Activated CD4-positive, alpha-beta memory T cell treated with anti-CD3 and anti-CD28 coated beads, Interleukin-2, amount 10 ng/mL, durations not matched to agents 7 days and 5 days (primary cell): ENCODE results near the gene ZNF511. TPM values are rescaled to one million over a fixed set of nuclear protein-coding genes. Genes with fewer than 3 reads are reported as not detected.

Experiments
- CTCF ChIA-PET: fragments of 350-600 bp; sonication (Branson Sonifier 250); formaldehyde crosslinking; loops from one replicate; lab custom pipeline; 2021; ENCODE audit warnings: antibody characterized with exemption, inconsistent platforms; lab: Charles Lee
- POLR2A ChIA-PET: fragments of 350-600 bp; sonication (Branson Sonifier 250); formaldehyde crosslinking; loops from one replicate; lab custom pipeline; 2021; ENCODE audit warnings: antibody characterized with exemption; lab: Charles Lee
- DNase-seq: peaks from one replicate; pipeline ENCODE4 v3.0.0-alpha.2; 2020
- H3K27ac Mint-ChIP-seq: one replicate; pipeline ENCODE4 v1.8.0; 2021; ENCODE audit warnings: mild to moderate bottlenecking, mixed read lengths
- H3K27me3 Mint-ChIP-seq: one replicate; pipeline ENCODE4 v1.8.0; 2021; ENCODE audit warnings: mixed read lengths
- H3K36me3 Mint-ChIP-seq: one replicate; pipeline ENCODE4 v1.8.0; 2021; ENCODE audit warnings: low read depth, mixed read lengths
- H3K4me1 Mint-ChIP-seq: one replicate; pipeline ENCODE4 v1.8.0; 2021; ENCODE audit warnings: mixed read lengths
- H3K4me3 Mint-ChIP-seq: one replicate; pipeline ENCODE4 v1.8.0; 2021; ENCODE audit warnings: mild to moderate bottlenecking, mixed read lengths
- H3K9me3 Mint-ChIP-seq: one replicate; pipeline ENCODE4 v1.8.0; 2021; ENCODE audit warnings: mixed read lengths
- total RNA-seq, 2 experiments: library from RNA; stranded (reverse); gene quantifications; one replicate each; pipeline ENCODE4 v1.2.3, GENCODE V29; 2021

The ZNF511 gene
- total RNA-seq, 2 experiments from 2014 or later, result 45.7 to 52.7 TPM

DNA sequence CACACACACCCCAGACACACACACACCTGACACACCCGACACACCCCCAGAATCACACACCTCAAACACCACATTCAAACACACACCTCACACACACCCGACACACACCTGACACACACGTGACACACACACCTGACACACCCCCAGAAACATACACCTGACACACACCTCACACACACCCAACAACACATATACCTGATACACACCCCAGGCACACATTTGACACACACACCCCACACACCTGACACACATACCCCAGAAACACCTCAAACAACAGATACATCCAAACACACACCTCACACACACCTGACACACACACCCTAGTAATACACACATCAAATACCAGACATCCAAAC is 28.6 kb downstream of the ZNF511 start:
- no peak for DNase-seq
- Mint-ChIP-seq H3K36me3 (no peaks in the 10 kb centered on the region), H3K4me3 (no peak overlapping the region), H3K27ac (no peak overlapping the region), H3K4me1 (peaks cover 3% of the 10 kb centered on the region), H3K9me3 (no peaks in the 10 kb centered on the region), H3K27me3 (peaks cover 23% of the 10 kb centered on the region)
- CTCF ChIA-PET, result interaction anchor here (1.1 kb wide), 1 partner anchor 59 kb away, joined by 4 read pairs; no protein-coding TSS in a partner anchor
- POLR2A ChIA-PET, result no interaction called here

DNA sequence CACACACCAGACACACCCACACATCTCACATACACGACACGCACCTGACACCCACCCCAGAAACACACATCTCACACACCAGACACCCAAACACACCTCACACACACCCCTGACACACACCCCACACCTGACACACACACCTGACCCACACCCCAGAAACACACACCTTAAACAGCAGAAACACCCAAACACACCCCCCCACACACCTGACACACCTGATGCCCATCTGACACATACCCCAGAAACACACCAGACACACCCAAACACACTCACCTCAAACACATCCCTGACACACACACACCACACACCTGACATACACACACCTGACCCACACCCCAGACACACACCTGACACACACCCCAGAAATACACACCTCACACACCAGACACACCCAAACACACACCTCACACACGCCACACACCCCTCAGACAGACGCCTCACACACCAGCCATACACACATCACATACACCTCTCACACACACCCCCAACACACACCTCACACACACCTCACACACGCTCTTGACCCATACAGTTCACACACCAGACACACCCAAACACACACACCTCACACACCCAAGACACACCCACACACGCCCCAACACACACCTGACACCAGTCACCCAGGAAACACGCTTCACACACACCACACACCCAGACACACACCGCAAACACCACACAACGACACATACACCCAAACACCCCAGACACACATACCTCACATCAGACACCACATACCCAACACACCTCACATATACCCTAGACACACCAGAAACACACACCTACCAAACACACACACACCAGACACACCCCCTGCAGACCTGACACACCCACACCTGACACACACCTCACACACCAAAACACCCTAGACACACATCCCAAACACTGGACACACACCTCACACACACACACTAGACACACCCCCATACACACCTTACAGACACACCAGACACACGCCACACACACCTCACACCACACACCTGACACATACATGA is 29.7 kb downstream of the ZNF511 start:
- Mint-ChIP-seq H3K27me3 (peaks cover 14% of the 10 kb centered on the region), H3K9me3 (no peaks in the 10 kb centered on the region), H3K36me3 (no peaks in the 10 kb centered on the region), H3K27ac (no peak overlapping the region), H3K4me1 (peaks cover 5% of the 10 kb centered on the region), H3K4me3 (no peak overlapping the region)
- DNase-seq, result no peak
- POLR2A ChIA-PET, result no interaction called here
- CTCF ChIA-PET, result no interaction called here

DNA sequence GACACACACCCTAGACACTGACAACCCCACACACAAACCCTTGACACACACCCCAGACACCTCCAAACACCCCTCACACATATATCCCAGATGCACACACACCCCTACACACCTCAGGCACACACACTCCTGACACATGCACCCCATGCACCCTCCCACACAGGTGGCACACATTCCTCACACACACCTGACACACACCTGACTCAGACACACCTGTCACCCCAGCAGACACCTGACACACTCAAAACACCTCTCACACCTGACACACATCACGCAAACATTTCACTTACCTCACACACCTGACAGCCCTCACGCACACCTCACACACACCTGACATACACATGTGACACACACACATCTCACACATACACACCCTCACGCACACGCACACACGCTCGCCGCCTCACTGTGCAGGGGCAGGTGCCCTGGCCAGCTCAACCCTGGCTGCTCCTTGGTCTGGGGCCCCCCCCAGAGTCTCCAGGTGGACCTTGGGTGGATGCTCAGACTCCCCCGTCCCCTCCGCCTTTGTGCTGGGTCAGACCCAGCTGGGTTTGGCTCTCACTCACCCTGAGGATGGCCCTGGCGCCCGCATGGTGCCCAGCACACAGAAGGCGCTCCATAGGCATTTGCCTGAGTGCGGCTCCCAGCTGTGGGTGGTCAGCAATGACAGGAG is 31.1 kb downstream of the ZNF511 start:
- Mint-ChIP-seq H3K27me3 (peaks cover 12% of the 10 kb centered on the region), H3K36me3 (no peaks in the 10 kb centered on the region), H3K4me1 (peaks cover 6% of the 10 kb centered on the region), H3K27ac (no peak overlapping the region), H3K9me3 (no peaks in the 10 kb centered on the region), H3K4me3 (no peak overlapping the region)
- POLR2A ChIA-PET, result no interaction called here
- no peak for DNase-seq
- CTCF ChIA-PET, result no interaction called here

DNA sequence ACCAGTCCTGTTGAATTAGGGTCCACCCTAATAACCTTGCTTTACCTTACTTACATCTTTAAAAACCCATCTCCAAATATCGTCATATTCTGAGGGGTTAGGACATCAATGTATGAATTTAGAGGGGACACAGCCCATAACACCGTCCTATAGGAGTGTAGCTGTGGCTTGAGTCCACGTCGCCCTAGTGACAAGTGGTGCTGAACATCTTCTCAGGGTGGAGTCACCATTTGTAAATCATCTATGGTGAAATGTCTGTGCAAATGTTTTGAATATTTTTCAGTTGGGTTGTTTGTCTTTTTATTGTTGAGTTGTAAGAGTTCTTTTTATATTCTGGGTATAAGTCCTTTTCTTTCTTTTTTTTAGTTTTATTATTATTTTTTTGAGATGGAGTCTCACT is 33.3 kb downstream of the ZNF511 start:
- Mint-ChIP-seq H3K36me3 (no peaks in the 10 kb centered on the region), H3K27ac (no peak overlapping the region), H3K4me3 (no peak overlapping the region), H3K27me3 (peaks cover 15% of the 10 kb centered on the region), H3K9me3 (no peaks in the 10 kb centered on the region), H3K4me1 (peaks cover 5% of the 10 kb centered on the region)
- POLR2A ChIA-PET, result no interaction called here
- no peak for DNase-seq
- CTCF ChIA-PET, result interaction anchor here (1.3 kb wide), 1 partner anchor 12 kb away, joined by 5 read pairs; no protein-coding TSS in a partner anchor

DNA sequence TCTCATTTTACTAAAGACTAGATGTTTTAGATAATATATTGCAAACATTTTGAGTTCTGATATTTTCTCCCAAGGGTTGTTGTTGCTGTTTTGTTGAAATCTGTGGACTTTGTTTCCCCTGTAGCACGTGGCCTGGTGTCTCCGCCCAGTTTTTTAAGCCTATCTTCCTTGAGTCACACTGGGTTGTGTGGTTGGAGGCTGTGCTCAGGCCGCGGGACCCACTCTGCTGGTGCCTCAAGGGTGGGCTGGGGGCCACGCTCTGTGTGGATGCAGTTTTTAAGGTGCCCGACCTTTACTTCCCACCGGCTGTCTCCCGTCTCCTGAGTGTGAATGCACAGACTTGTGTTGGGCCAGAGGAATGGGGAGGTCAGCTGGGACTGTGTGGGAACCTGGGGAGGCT is 34.2 kb downstream of the ZNF511 start:
- Mint-ChIP-seq H3K27me3 (peaks cover 15% of the 10 kb centered on the region), H3K4me3 (no peak overlapping the region), H3K36me3 (no peaks in the 10 kb centered on the region), H3K9me3 (no peaks in the 10 kb centered on the region), H3K27ac (no peak overlapping the region), H3K4me1 (peaks cover 5% of the 10 kb centered on the region)
- DNase-seq, result no peak
- CTCF ChIA-PET, result no interaction called here
- POLR2A ChIA-PET, result no interaction called here

DNA sequence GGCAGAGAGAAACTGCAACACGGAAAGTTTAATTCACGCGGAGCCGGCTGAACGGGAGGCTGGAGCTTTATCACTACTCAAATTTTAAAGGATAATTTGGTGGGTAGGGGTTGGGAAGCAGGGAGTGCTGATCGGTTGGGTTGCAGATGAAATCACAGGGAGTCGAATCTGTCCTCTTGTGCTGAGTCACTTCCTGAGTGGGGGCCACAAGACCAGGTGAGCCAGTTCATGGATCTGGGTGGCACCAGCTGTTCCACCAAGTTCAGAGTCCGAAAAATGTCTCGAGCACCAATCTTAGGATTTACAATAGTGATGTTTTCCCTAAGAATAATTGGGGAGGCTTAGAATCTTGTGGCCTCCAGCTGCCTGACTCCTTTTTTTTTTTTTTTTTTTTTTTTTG is 34.8 kb downstream of the ZNF511 start:
- Mint-ChIP-seq H3K27me3 (peaks cover 15% of the 10 kb centered on the region), H3K4me3 (no peak overlapping the region), H3K9me3 (no peaks in the 10 kb centered on the region), H3K27ac (no peak overlapping the region), H3K4me1 (peaks cover 5% of the 10 kb centered on the region), H3K36me3 (no peaks in the 10 kb centered on the region)
- ChIA-PET POLR2A (no interaction called here), CTCF (no interaction called here)
- DNase-seq, result no peak

DNA sequence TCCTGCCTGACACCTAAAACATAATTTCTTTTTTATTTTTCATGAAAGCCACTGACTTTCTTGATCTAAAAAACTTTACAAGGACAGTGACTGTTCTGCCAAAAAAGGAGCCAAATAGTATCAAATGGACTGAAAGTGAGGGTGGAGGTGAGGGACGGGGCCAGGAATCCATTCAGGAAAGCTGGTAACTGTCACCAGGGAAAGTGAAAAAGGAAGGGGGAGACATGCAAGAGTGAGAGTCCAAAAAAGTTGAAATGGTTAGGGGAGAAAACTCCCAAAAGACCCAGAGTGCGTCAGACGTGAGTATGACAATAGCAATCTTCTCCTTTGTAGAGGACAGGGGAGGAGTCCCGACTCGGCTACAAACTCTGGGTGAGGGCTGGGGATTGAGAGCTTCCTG is 35.5 kb downstream of the ZNF511 start:
- ChIA-PET POLR2A (no interaction called here), CTCF (interaction anchor here (1.2 kb wide), 1 partner anchor 15 kb away, joined by 4 read pairs; no protein-coding TSS in a partner anchor)
- DNase-seq, result no peak
- Mint-ChIP-seq H3K4me1 (peaks cover 8% of the 10 kb centered on the region), H3K4me3 (no peak overlapping the region), H3K36me3 (no peaks in the 10 kb centered on the region), H3K27ac (no peak overlapping the region), H3K9me3 (no peaks in the 10 kb centered on the region), H3K27me3 (peaks cover 19% of the 10 kb centered on the region)

DNA sequence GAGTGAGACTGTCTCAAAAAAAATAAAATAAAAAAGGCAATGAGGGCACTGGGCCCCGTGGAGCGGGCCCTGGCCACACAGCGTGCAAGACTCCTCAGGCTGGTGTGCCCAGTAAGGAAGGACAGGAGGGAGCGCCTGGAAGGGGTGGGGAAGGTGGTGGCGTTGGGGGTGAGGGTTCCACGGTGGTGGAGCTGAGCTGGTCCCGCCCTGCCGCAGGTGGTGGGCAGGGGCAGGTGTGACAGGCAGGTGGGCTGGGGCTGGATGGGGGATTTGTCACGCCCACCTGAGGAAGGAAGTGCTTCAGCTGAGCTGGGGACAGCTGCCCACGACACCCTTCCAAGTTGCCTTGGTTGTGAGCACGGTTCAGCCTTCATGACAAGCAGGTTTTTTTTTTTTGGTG is 37.7 kb downstream of the ZNF511 start:
- DNase-seq, result no peak
- H3K36me3 Mint-ChIP-seq, result no peaks in the 10 kb centered on the region
- no peaks in the 10 kb centered on the region for H3K9me3 Mint-ChIP-seq
- no peak overlapping the region for H3K4me3 Mint-ChIP-seq
- ChIA-PET POLR2A (no interaction called here), CTCF (interaction anchor here (0.8 kb wide), 1 partner anchor 17 kb away, joined by 3 read pairs; no protein-coding TSS in a partner anchor)
- H3K4me1 Mint-ChIP-seq, result peaks cover 9% of the 10 kb centered on the region
- peaks cover 20% of the 10 kb centered on the region for H3K27me3 Mint-ChIP-seq
- H3K27ac Mint-ChIP-seq, result no peak overlapping the region

DNA sequence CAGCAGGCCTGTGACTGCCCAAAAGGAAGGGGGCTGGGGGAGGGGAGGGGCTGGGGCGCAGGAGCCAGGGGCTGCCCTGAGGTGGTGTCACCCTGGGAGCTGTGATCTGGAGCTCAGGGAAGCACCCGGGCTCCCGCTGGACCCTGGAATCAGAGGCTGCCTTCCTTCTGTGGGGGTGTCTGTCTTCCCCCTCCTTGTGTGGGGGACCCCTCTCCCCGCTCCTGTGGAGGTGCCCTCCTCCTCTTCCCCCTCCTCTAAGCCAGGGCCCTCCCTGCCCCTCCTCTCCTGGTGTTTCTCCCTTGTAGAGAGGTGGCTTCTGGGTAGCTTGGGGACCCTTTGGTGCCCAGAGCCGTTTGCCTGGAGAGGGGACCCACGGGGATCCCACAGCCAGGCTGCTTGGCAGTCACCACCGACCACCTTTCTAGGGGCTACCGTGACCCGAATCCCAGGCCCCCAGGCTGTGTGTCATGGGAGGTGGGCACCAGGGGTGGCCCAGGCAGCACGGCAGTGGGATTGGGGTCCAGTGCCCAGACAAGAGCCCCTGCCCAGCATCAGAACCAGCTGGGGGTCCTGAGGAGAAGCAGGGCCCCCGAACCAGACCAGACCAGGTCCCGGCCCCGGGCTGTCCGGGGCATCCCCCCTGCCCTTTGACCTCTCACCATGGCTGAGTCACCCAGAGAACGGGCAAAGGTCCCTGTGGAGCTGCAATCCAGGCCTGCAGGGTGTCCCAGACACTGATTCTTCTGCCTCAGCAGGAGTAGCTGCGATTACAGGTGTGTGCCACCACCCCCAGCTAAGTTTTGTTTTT is 39.2 kb downstream of the ZNF511 start:
- peaks cover 16% of the 10 kb centered on the region for H3K27me3 Mint-ChIP-seq
- POLR2A ChIA-PET, result interaction anchor here (0.6 kb wide), 1 partner anchor 11 kb away, joined by 3 read pairs; the partner anchor contains the start of gene CALY
- H3K27ac Mint-ChIP-seq, result no peak overlapping the region
- H3K4me3 Mint-ChIP-seq, result no peak overlapping the region
- no peak for DNase-seq
- H3K36me3 Mint-ChIP-seq, result no peaks in the 10 kb centered on the region
- no peaks in the 10 kb centered on the region for H3K9me3 Mint-ChIP-seq
- CTCF ChIA-PET, result interaction anchor here (1.0 to 1.1 kb wide), 2 partner anchors 18 kb away, joined by 3 to 6 read pairs; no protein-coding TSS in a partner anchor
- peaks cover 9% of the 10 kb centered on the region for H3K4me1 Mint-ChIP-seq

DNA sequence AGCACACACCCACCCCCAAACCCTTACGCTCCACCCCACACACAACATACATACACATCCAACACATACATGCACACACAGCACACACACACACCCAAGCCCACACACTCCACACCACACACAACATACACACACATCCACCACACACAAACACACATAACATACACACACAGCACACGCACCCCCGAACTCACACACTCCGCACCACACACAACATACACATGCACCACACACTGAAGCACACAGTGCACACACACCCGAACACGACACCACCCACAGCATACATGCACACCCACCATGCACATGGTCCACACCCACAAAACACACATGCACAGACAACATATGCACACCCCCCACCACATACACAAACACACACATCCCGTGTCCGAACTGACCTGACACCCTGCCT is 40.5 kb downstream of the ZNF511 start:
- DNase-seq, result no peak
- CTCF ChIA-PET, result no interaction called here
- no peak overlapping the region for H3K27ac Mint-ChIP-seq
- no peaks in the 10 kb centered on the region for H3K36me3 Mint-ChIP-seq
- peaks cover 5% of the 10 kb centered on the region for H3K4me1 Mint-ChIP-seq
- H3K27me3 Mint-ChIP-seq, result peaks cover 15% of the 10 kb centered on the region
- no peak overlapping the region for H3K4me3 Mint-ChIP-seq
- H3K9me3 Mint-ChIP-seq, result no peaks in the 10 kb centered on the region
- POLR2A ChIA-PET, result no interaction called here

DNA sequence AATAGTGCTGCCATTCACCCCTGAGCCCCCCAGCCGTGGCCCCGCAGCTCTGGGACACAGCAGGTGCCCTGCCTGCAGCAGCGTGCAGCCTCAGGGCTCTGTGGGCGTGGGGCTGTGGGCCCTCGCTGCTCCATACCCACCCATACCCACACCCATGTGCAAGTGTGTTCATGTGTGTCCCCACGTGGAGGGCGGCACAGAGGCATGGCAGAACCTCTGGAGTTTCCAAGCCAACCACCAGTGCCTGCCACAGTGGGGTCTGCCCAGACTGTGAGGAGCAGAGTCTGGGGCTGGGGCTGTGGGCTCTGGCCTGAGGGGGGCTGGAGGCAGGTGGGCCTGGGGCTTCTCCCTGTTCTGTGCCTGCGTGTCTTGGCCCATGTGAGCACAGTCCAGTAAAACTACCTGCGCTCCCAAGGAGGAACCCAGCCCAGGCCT is 40.9 kb downstream of the ZNF511 start:
- no peaks in the 10 kb centered on the region for H3K9me3 Mint-ChIP-seq
- H3K4me3 Mint-ChIP-seq, result no peak overlapping the region
- peaks cover 14% of the 10 kb centered on the region for H3K27me3 Mint-ChIP-seq
- DNase-seq, result no peak
- ChIA-PET CTCF (no interaction called here), POLR2A (no interaction called here)
- H3K4me1 Mint-ChIP-seq, result peaks cover 4% of the 10 kb centered on the region
- no peak overlapping the region for H3K27ac Mint-ChIP-seq
- no peaks in the 10 kb centered on the region for H3K36me3 Mint-ChIP-seq

DNA sequence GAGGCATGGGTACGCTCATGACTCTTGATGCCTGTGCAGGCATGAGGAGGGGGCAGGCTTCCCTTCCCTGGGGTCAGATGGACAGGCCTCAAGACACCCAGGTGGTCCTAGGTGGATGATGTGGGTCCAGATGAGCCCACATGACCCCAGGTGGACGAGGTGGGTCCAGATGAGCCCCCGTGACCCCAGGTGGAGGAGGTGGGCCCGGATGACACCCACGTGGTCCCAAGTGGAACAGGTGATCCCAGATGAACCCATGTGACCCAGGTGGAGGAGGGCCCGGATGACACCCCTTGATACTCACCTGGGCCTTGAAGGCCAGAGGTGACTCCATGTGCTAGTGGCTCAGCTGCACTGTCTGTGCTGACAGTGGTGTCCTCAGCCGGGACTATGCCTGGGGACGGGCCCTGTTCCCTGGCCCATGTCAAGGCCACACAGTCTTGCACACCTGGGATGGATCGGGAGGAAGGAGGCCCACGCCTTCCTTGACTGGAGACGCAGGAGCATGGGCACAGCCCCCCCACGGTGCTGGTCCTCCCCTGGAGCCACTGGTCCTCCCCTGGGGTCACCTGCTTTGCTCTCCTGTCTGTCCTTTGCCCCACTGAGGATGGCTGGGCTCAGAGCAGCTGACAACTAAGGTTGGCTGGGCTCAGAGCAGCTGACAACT is 41.7 kb downstream of the ZNF511 start:
- Mint-ChIP-seq H3K4me1 (peaks cover 4% of the 10 kb centered on the region), H3K4me3 (no peak overlapping the region), H3K27ac (no peak overlapping the region), H3K36me3 (no peaks in the 10 kb centered on the region), H3K9me3 (no peaks in the 10 kb centered on the region), H3K27me3 (peaks cover 9% of the 10 kb centered on the region)
- DNase-seq, result no peak
- POLR2A ChIA-PET, result interaction anchor here (1.2 kb wide), 1 partner anchor 42 kb away, joined by 3 read pairs; no protein-coding TSS in a partner anchor
- CTCF ChIA-PET, result interaction anchor here (1.6 kb wide), 1 partner anchor 21 kb away, joined by 4 read pairs; no protein-coding TSS in a partner anchor
